ENCODE data around the gene CHSY1.
A peak's percentile ranks its signal among the peaks of the same experiment; 100 is the strongest.

CHSY1 gene

GRCh38 chr15:101203029-101203573 lies 48.7 kb downstream of the CHSY1 start:
- no peak overlapping the region for H3K4me3 ChIP-seq (ENCODE audit: low read length)
- no peak for TF ChIP-seq CTCF (conservative IDR thresholded peaks at IDR 0.05; ENCODE audit: low read length)
- no peak for DNase-seq (ENCODE audit: low read depth)

DNA sequence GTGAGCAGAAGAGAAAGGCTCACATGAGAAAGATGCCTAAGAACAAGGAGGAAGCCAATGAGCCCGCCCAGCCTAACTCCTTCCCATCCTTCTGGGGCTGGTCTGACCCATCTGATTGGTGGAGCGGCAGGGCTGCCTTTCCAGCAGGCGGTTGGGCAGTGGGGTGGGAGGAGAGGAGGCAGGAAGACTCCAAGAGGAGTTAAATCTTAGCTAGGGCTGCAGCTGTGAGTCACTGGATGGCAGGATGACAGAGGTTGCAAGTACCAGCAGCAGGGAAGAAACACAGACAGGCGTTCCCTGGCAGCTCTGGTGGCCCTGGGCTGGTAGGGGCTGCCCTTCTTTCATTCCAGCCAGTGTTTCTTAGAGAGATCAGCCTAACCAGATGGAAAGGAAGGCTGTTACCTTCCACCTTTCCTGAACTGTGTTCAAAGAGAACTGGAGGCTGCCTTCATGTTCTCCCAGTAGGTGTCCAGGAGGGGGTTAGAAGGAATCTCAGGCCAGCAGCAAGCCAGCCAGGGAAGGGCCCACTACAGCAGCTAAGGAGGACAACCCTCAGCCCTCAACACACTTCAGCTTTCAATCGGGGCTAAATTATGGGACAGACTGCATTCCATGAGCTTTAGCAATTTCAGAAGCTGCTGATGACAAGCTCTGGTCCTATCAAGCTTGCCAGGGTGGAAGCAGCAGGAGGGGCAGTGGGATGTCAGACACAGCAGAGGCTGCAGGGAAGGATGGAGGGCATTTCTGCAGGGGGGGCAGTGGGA lies 50.3 kb downstream of the CHSY1 start:
- DNase-seq (ENCODE audit: low read depth) = peak; percentile 99
- no peak for TF ChIP-seq CTCF (conservative IDR thresholded peaks at IDR 0.05; ENCODE audit: low read length)
- peak overlapping the region; percentile 29 for H3K4me3 ChIP-seq (ENCODE audit: low read length)

- H3K4me3 ChIP-seq (ENCODE audit: low read length) = peak overlapping the region; percentile 14; the same call in 1 of the 2 replicates
- no peak for TF ChIP-seq CTCF (conservative IDR thresholded peaks at IDR 0.05; ENCODE audit: low read length)
- DNase-seq (ENCODE audit: low read depth) = no peak
These were observed 51.7 kb downstream of the CHSY1 start for GRCh38 chr15:101200181-101200580.

GRCh38 chr15:101198800-101199199 lies 53.0 kb downstream of the CHSY1 start:
- peak overlapping the region; percentile 31 for H3K4me3 ChIP-seq (ENCODE audit: low read length)
- no peak for DNase-seq (ENCODE audit: low read depth)
- TF ChIP-seq CTCF (conservative IDR thresholded peaks at IDR 0.05; ENCODE audit: low read length) = no peak

DNA sequence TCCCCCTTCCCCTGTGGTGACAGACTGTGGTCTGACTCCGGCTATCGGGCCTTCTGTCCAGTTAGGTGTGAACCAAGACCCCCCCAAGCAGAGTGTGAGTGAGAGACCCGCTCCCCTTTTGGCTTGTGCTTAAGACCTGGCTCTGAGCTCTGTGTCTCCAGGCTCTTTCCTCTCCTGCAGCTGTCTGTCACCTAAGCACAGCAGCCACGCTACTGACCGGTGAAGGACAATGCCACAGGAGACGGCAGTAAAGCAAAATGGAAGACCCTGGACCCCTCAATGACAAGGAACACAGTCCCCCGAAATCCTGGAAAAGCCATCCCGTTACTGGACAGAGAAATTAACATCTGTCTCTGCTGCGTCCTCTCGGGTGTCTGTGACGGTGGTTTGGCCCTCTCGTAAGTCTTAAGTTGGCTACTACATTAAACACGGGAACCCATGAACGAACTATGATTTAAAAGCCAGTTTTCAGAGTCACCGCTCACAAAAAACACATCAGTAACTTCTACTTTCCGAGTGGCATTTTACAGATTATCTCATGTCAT lies 53.7 kb downstream of the CHSY1 start:
- no peak for DNase-seq (ENCODE audit: low read depth)
- no peak overlapping the region for H3K4me3 ChIP-seq (ENCODE audit: low read length)
- no peak for TF ChIP-seq CTCF (conservative IDR thresholded peaks at IDR 0.05; ENCODE audit: low read length)

DNA sequence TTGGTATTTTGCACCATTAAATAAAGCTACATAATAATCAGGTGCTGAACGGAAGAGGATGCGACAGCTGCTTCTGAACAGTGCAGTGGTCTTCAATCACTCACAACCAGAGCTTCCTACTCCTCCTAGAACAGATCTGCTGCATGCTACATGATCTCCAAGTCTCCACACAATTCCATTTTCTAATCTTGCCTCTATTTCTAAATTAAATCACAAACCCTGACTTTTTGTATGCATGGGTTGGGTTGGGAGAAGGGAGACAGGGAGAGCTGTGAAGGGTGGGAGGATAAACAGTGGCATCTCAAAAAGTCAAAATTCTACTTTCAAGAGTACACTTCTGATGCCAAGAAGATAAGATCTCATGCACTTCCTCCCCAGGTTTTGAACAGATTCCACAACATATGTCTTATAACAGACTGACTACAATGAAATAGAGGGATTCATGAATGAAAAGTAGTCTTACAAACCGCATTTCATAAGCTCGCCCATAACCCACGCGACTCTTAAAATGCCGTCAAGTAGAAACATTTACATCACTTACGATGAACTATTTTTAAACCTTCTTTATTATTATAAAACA lies 57.2 kb downstream of the CHSY1 start:
- no peak for TF ChIP-seq CTCF (conservative IDR thresholded peaks at IDR 0.05; ENCODE audit: low read length)
- H3K4me3 ChIP-seq (ENCODE audit: low read length) = no peak overlapping the region
- DNase-seq (ENCODE audit: low read depth) = no peak
